ENCODE measurements around the gene CLCN4.

- TF ChIP-seq CTCF (IDR thresholded peaks at IDR 0.05) = no peak
- TF ChIP-seq, protein P1, sequence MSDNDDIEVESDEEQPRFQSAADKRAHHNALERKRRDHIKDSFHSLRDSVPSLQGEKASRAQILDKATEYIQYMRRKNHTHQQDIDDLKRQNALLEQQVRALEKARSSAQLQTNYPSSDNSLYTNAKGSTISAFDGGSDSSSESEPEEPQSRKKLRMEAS (IDR thresholded peaks at IDR 0.05; ENCODE audit: low read depth) = no peak
Measured at GRCh38 chrX:10242026-10242425, 85.3 kb downstream of the CLCN4 start.

Measured in SK-N-SH (cell line).